GM12878 (cell line): ENCODE measurements around the gene GPC6. TPM values are rescaled to one million over a fixed set of nuclear protein-coding genes. Genes with fewer than 3 reads are reported as not detected.

Source experiments
- ATAC-seq: fragments of 200-7000 bp; cut with Tn5 transposase; 3 replicates; pipeline ENCODE4 v1.9.1; 2020; ENCODE audit warnings: mild to moderate bottlenecking, moderate library complexity
- BruUV-seq: library from RNA; stranded (reverse); fragments of 400-500 nt; replicated peaks from 2 replicates; lab custom pipeline; 2021; lab: Mats Ljungman, UMichigan
- CTCF ChIA-PET: fragments of 300-600 bp; sonication (Branson Sonifier 250); formaldehyde crosslinking; extraction: SDS; loops from one replicate; lab custom pipeline; 2021; ENCODE audit warnings: inconsistent platforms; lab: Yijun Ruan, JAX
- POLR2A ChIA-PET: fragments of 350-600 bp; formaldehyde crosslinking; extraction: SDS; loops from one replicate; lab custom pipeline; 2021; ENCODE audit warnings: inconsistent platforms; lab: Charles Lee
- RAD21 ChIA-PET: fragments of 300-600 bp; sonication (Branson Sonifier 250); formaldehyde crosslinking; loops from one replicate; lab custom pipeline; 2023; ENCODE audit warnings: antibody characterized with exemption; ENCODE audit not compliant: unreplicated experiment; lab: Charles Lee
- SMC1A ChIA-PET: fragments of 300-600 bp; sonication (Branson Sonifier 250); formaldehyde crosslinking; loops from one replicate; lab custom pipeline; 2023; ENCODE audit not compliant: unreplicated experiment, uncharacterized antibody; lab: Charles Lee
- DNase-seq: peaks from one replicate; pipeline ENCODE4 v3.0.0-alpha.2; 2011; ENCODE audit warnings: low read depth, low spot score
- FAIRE-seq: peaks from 3 replicates; lab custom pipeline; 2011; peaks lifted over from hg19 to GRCh38; lab: Jason Lieb, UNC
- H2AFZ ChIP-seq: 2 replicates; pipeline ENCODE4 v1.6.0; 2011; ENCODE audit warnings: low read depth, low read length, control low read depth; ENCODE audit not compliant: control insufficient read depth
- H3K27ac ChIP-seq: 2 replicates; pipeline ENCODE4 v1.5.1; 2011; ENCODE audit warnings: control low read depth; ENCODE audit not compliant: control insufficient read depth, insufficient read depth
- H3K27me3 ChIP-seq, 2 experiments: replicated peaks in 1 of 2; 2 replicates each; pipeline versions ENCODE4 v1.6.0 to v1.6.1; 2011; ENCODE audit warnings: low read length in 1 of 2; ENCODE audit not compliant: control insufficient read depth in 2 of 2, insufficient read depth in 2 of 2
- H3K36me3 ChIP-seq, 2 experiments: 2 replicates each; pipeline ENCODE4 v1.5.1; 2011; ENCODE audit warnings: low read length in 1 of 2; ENCODE audit not compliant: control insufficient read depth in 2 of 2, insufficient read depth in 2 of 2
- H3K4me1 ChIP-seq: 2 replicates; pipeline ENCODE4 v1.6.1; 2011; ENCODE audit warnings: mild to moderate bottlenecking, low read length, moderate library complexity, mixed read lengths; ENCODE audit not compliant: control insufficient read depth, insufficient read depth
- H3K4me2 ChIP-seq: 2 replicates; pipeline ENCODE4 v1.6.0; 2011; ENCODE audit warnings: control low read depth; ENCODE audit not compliant: control insufficient read depth, insufficient read depth
- H3K4me3 ChIP-seq: fragments of 200-600 bp; sonication (generic); 2 replicates; pipeline ENCODE4 v1.5.1; 2016
- H3K79me2 ChIP-seq: 2 replicates; pipeline ENCODE4 v1.6.0; 2011; ENCODE audit warnings: low read length; ENCODE audit not compliant: control insufficient read depth, insufficient read depth
- H3K9ac ChIP-seq: 2 replicates; pipeline ENCODE4 v1.8.0; 2011; ENCODE audit warnings: low read length, control low read depth, mixed read lengths; ENCODE audit not compliant: control insufficient read depth, insufficient read depth
- H3K9me3 ChIP-seq: replicated peaks from 3 replicates; pipeline ENCODE4 v1.5.1; 2011; ENCODE audit warnings: mild to moderate bottlenecking, low read length; ENCODE audit not compliant: control insufficient read depth, insufficient read depth
- H4K20me1 ChIP-seq: 2 replicates; pipeline ENCODE4 v1.6.0; 2011; ENCODE audit not compliant: control insufficient read depth, insufficient read depth
- MYB ChIP-seq: fragments of 150-350 bp; IDR thresholded peaks from 2 replicates; pipeline ENCODE4 v1.6.1; 2014; ENCODE audit warnings: mild to moderate bottlenecking, low read depth, low read length, borderline replicate concordance
- MYC ChIP-seq: IDR thresholded peaks from 2 replicates; pipeline ENCODE4 v1.6.1; 2011; ENCODE audit warnings: mild to moderate bottlenecking, low read length, moderate library complexity, inconsistent platforms; ENCODE audit not compliant: insufficient read depth, insufficient replicate concordance, insufficient read length, severe bottlenecking
- SUPT20H ChIP-seq: IDR thresholded peaks from 2 replicates; pipeline ENCODE4 v1.6.1; 2011; ENCODE audit warnings: low read depth, mild to moderate bottlenecking, low read length, moderate library complexity, borderline replicate concordance; ENCODE audit not compliant: control insufficient read depth
- YBX1 ChIP-seq: fragments of 450-650 bp; IDR thresholded peaks from 2 replicates; pipeline ENCODE4 v1.6.1; 2016; ENCODE audit warnings: antibody characterized with exemption
- WGBS: methylation state at CpG from one replicate; pipeline ENCODE4 v1.1.6; 2016; ENCODE audit warnings: low lambda C conversion rate; ENCODE audit not compliant: insufficient replicate concordance, insufficient coverage; ENCODE audit errors: missing lambda C conversion rate; 5-methylcytosine and 5-hydroxymethylcytosine counted together
- in situ Hi-C: fragments of 300-500 bp; cut with MboI; formaldehyde crosslinking; loops from 9 replicates; pipeline ENCODE4 v1.14.3; 2018; ENCODE audit warnings: mixed read lengths
- intact Hi-C: fragments of 100-400 bp; cut with micrococcal nuclease; formaldehyde crosslinking; loops from one replicate; pipeline ENCODE4 v1.14.2; 2022; ENCODE audit not compliant: unreplicated experiment
- polyA plus RNA-seq, 11 experiments: library from polyadenylated mRNA; depleted of rRNA in 4 of 11; unstranded in 6 of 11; stranded (reverse) in 5 of 11; fragments of >200 nt; fragmentation: Nextera tagmentation in 4 of 11; fragmentation: Illumina TruSeq in 1 of 11; extraction: Ambion mirVana in 4 of 11; extraction: Trizol in 1 of 11; gene quantifications; 1 replicate in 1 of 11; 2 replicates in 10 of 11; pipeline versions ENCODE4 v1.2.1 to v1.2.3, GENCODE V29; 2011 to 2016; ENCODE audit warnings: inconsistent platforms in 2 of 11, missing spikeins in 2 of 11, low read depth in 1 of 11
- total RNA-seq, 4 experiments: library from RNA; depleted of rRNA in 3 of 4; stranded (reverse); fragments of >200 nt in 3 of 4; fragmentation: Illumina TruSeq in 1 of 4; extraction: Trizol in 1 of 4; gene quantifications; 2 replicates each; pipeline versions ENCODE4 v1.2.1 to v1.2.3, GENCODE V29; 2013 to 2021
- TF ChIP-seq, protein P1 (sequence below): fragments of 450-650 bp; IDR thresholded peaks from 2 replicates; pipeline ENCODE4 v1.6.1; 2017; ENCODE audit warnings: mild to moderate bottlenecking, low read depth, inconsistent platforms; ENCODE audit not compliant: poor library complexity, severe bottlenecking
- TF ChIP-seq, protein P2 (sequence below): IDR thresholded peaks from 2 replicates; pipeline ENCODE4 v1.6.1; 2012; ENCODE audit warnings: improper control_type of control experiment, low read depth, low read length; ENCODE audit not compliant: insufficient replicate concordance

The GPC6 gene
- total and polyA plus RNA-seq, 10 of the 15 experiments (the other 5 are each of a cell fraction or from before 2014, with no cell fraction given), result 0.03 to 0.04 (median 0.03) TPM; not detected in 7

DNA sequence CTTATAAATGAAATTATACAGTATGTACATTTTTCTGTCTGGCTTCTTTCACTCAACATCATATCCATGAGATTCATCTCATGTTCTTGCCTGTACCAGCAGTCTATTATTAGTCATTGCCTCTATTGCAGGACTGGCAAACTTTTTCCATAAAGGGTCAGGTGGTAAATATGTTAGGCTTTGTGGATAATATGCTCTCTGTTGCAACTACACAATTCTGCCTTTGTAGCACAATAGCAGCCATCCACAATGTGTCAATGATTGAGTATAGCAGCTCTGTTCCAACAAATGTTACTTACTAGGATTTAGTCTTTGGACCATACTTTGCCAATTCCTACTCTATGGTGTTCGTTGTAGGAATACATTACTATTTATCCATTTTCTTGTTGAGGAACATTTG lies 948.5 kb downstream of the GPC6 start:
- no peak overlapping the region for H3K9ac ChIP-seq
- 0% methylated on average over 1 of the region's 1 CpG for WGBS
- ChIA-PET CTCF (no interaction called here), POLR2A (no interaction called here), SMC1A (interaction anchor here (1.6 kb wide), 1 partner anchor 9 kb away, joined by 4 read pairs; no protein-coding TSS in a partner anchor), RAD21 (no interaction called here)
- intact Hi-C loops, result no loop called here
- no peaks in the 10 kb centered on the region for H3K79me2 ChIP-seq
- H2AFZ ChIP-seq, result no peak overlapping the region
- TF ChIP-seq, protein P1, sequence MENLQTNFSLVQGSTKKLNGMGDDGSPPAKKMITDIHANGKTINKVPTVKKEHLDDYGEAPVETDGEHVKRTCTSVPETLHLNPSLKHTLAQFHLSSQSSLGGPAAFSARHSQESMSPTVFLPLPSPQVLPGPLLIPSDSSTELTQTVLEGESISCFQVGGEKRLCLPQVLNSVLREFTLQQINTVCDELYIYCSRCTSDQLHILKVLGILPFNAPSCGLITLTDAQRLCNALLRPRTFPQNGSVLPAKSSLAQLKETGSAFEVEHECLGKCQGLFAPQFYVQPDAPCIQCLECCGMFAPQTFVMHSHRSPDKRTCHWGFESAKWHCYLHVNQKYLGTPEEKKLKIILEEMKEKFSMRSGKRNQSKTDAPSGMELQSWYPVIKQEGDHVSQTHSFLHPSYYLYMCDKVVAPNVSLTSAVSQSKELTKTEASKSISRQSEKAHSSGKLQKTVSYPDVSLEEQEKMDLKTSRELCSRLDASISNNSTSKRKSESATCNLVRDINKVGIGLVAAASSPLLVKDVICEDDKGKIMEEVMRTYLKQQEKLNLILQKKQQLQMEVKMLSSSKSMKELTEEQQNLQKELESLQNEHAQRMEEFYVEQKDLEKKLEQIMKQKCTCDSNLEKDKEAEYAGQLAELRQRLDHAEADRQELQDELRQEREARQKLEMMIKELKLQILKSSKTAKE, result no peak
- no peak for TF ChIP-seq YBX1
- no peak for TF ChIP-seq MYC
- in situ Hi-C loops, result no loop called here
- H3K4me1 ChIP-seq, result no peaks in the 10 kb centered on the region
- no peaks in the 10 kb centered on the region for H3K27me3 ChIP-seq
- no peak overlapping the region for H3K4me2 ChIP-seq
- H4K20me1 ChIP-seq, result no peaks in the 10 kb centered on the region
- H3K4me3 ChIP-seq, result no peak overlapping the region
- no peak for FAIRE-seq
- H3K9me3 ChIP-seq, result no peaks in the 10 kb centered on the region
- BruUV-seq, result no TSS peak
- DNase-seq, result no peak
- no peak for ATAC-seq
- no peak overlapping the region for H3K27ac ChIP-seq
- no peaks in the 10 kb centered on the region for H3K36me3 ChIP-seq

DNA sequence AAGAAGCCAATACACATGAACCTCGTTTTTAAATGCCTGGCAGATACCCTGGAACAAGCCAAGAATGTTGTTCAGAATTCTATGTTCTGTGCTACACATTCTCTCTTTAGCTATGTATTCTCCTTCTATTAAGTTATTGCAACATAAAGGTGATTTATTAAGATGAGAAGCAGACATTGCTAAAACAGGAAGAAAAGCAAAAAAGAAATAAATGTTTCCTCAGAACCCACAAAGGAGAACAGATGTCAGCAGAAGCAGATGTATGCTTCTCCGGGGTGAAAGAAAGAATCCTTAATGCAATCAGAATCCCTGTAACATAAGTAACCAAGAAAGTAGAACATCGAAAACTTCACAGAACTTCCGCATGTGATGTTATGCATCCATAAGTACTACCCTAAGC lies 950.0 kb downstream of the GPC6 start:
- ATAC-seq, result no peak
- WGBS, result 41% methylated on average over 4 of the region's 4 CpGs
- ChIA-PET SMC1A (no interaction called here), POLR2A (no interaction called here), CTCF (no interaction called here), RAD21 (no interaction called here)
- Histone ChIP-seq H3K9ac (no peak overlapping the region), H3K4me3 (no peak overlapping the region), H2AFZ (no peak overlapping the region), H3K4me2 (no peak overlapping the region), H4K20me1 (no peaks in the 10 kb centered on the region), H3K4me1 (no peaks in the 10 kb centered on the region), H3K9me3 (no peaks in the 10 kb centered on the region), H3K79me2 (no peaks in the 10 kb centered on the region), H3K27ac (no peak overlapping the region), H3K36me3 (no peaks in the 10 kb centered on the region), H3K27me3 (no peaks in the 10 kb centered on the region)
- in situ Hi-C loops (no loop called here), intact Hi-C loops (no loop called here)
- no TSS peak for BruUV-seq
- no peak for FAIRE-seq
- DNase-seq, result no peak
- TF ChIP-seq, protein P2, sequence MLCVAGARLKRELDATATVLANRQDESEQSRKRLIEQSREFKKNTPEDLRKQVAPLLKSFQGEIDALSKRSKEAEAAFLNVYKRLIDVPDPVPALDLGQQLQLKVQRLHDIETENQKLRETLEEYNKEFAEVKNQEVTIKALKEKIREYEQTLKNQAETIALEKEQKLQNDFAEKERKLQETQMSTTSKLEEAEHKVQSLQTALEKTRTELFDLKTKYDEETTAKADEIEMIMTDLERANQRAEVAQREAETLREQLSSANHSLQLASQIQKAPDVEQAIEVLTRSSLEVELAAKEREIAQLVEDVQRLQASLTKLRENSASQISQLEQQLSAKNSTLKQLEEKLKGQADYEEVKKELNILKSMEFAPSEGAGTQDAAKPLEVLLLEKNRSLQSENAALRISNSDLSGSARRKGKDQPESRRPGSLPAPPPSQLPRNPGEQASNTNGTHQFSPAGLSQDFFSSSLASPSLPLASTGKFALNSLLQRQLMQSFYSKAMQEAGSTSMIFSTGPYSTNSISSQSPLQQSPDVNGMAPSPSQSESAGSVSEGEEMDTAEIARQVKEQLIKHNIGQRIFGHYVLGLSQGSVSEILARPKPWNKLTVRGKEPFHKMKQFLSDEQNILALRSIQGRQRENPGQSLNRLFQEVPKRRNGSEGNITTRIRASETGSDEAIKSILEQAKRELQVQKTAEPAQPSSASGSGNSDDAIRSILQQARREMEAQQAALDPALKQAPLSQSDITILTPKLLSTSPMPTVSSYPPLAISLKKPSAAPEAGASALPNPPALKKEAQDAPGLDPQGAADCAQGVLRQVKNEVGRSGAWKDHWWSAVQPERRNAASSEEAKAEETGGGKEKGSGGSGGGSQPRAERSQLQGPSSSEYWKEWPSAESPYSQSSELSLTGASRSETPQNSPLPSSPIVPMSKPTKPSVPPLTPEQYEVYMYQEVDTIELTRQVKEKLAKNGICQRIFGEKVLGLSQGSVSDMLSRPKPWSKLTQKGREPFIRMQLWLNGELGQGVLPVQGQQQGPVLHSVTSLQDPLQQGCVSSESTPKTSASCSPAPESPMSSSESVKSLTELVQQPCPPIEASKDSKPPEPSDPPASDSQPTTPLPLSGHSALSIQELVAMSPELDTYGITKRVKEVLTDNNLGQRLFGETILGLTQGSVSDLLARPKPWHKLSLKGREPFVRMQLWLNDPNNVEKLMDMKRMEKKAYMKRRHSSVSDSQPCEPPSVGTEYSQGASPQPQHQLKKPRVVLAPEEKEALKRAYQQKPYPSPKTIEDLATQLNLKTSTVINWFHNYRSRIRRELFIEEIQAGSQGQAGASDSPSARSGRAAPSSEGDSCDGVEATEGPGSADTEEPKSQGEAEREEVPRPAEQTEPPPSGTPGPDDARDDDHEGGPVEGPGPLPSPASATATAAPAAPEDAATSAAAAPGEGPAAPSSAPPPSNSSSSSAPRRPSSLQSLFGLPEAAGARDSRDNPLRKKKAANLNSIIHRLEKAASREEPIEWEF, result no peak
- TF ChIP-seq MYB (no peak), SUPT20H (no peak)
